Tibial artery (tissue), 4 donors: ENCODE data around the gene TRIM65.
A peak's percentile ranks its signal among the peaks of the same experiment; 100 is the strongest.

Experiments used
- DNase-seq, 2 donors: peaks; one replicate each; pipeline ENCODE4 v3.0.0-alpha.2; 2019
- H3K27ac ChIP-seq, 2 donors: fragments of 200-600 bp; sonication (generic) in 1 of 2; 1 replicate in 1 of 2; 2 replicates in 1 of 2; pipeline ENCODE4 v1.5.1; 2018 to 2019; ENCODE audit warnings: mild to moderate bottlenecking in 1 of 2
- H3K27me3 ChIP-seq, 2 donors: fragments of 200-600 bp; sonication (generic) in 1 of 2; one replicate each; pipeline versions ENCODE4 v1.5.1 to v1.6.0; 2016 to 2019
- H3K36me3 ChIP-seq, 3 donors: fragments of 200-600 bp; sonication (generic) in 2 of 3; one replicate each; pipeline ENCODE4 v1.5.1; 2016 to 2019; ENCODE audit warnings: mild to moderate bottlenecking in 2 of 3
- H3K4me1 ChIP-seq, 4 donors: fragments of 200-600 bp; sonication (generic) in 2 of 4; 1 replicate in 3 of 4; 2 replicates in 1 of 4; pipeline ENCODE4 v1.5.1; 2016 to 2019
- H3K4me3 ChIP-seq, 2 donors: fragments of 200-600 bp; sonication (generic) in 1 of 2; 1 replicate in 1 of 2; 2 replicates in 1 of 2; pipeline ENCODE4 v1.5.1; 2018 to 2019; ENCODE audit warnings: mild to moderate bottlenecking in 2 of 2
- H3K9me3 ChIP-seq, 3 donors: fragments of 200-600 bp; sonication (generic) in 1 of 3; one replicate each; pipeline ENCODE4 v1.5.1; 2016 to 2019
- CTCF ChIP-seq, 2 experiments: fragments of 200-600 bp in 1 of 2; fragments of 450-650 bp in 1 of 2; IDR thresholded peaks; one replicate each; pipeline ENCODE4 v1.5.1; 2017 to 2019; ENCODE audit warnings: antibody characterized with exemption in 2 of 2, mild to moderate bottlenecking in 1 of 2, moderate library complexity in 1 of 2
- intact Hi-C: fragments of 100-400 bp; cut with DNase I; formaldehyde crosslinking; loops from one replicate; pipeline ENCODE4 v1.15.0; 2023; ENCODE audit warnings: low total_unique reads

TRIM65 gene

GRCh38 chr17:75843577-75844529, 52.9 kb downstream of the TRIM65 start, which contains the start of gene UNC13D:
Gene UNC13D (minus strand): TSS chr17:75844404. CDS start chr17:75844337, 67 bp downstream.
- no peak for DNase-seq
- Histone ChIP-seq H3K36me3 (peaks cover 30 to 62% (median 44%) of the 10 kb centered on the region in 3 donors), H3K27me3 (no peaks in the 10 kb centered on the region), H3K27ac (peak within 1 kb of the TSS; percentile 86), H3K4me1 (peaks cover 0 to 50% (median 26%) of the 10 kb centered on the region in 4 donors), H3K4me3 (peak within 1 kb of the TSS in 1 of 2 donors; percentile 5), H3K9me3 (no peaks in the 10 kb centered on the region)
- no peak for TF ChIP-seq CTCF (IDR thresholded peaks at IDR 0.05)
- intact Hi-C loops, result loop anchor here (5.0 kb wide), 1 partner anchor 43 kb away; no protein-coding TSS in a partner anchor

- no peaks in the 10 kb centered on the region for H3K9me3 ChIP-seq
- intact Hi-C loops, result loop anchor here (5.0 kb wide), 1 partner anchor 44 kb away; no protein-coding TSS in a partner anchor
- H3K4me1 ChIP-seq, result peaks cover 0 to 42% (median 25%) of the 10 kb centered on the region in 4 donors
- TF ChIP-seq CTCF (IDR thresholded peaks at IDR 0.05), result no peak
- no peaks in the 10 kb centered on the region for H3K27me3 ChIP-seq
- no peak for DNase-seq
- peaks cover 22 to 54% (median 37%) of the 10 kb centered on the region in 3 donors for H3K36me3 ChIP-seq
- H3K27ac ChIP-seq, result no peak overlapping the region
- H3K4me3 ChIP-seq, result peak overlapping the region in 1 of 2 donors; percentile 5
Observed at GRCh38 chr17:75842963-75843576, 53.7 kb downstream of the TRIM65 start.

- TF ChIP-seq CTCF (IDR thresholded peaks at IDR 0.05), result no peak
- peaks cover 0 to 36% (median 25%) of the 10 kb centered on the region in 4 donors for H3K4me1 ChIP-seq
- H3K4me3 ChIP-seq, result no peak overlapping the region
- no peaks in the 10 kb centered on the region for H3K9me3 ChIP-seq
- no peaks in the 10 kb centered on the region for H3K27me3 ChIP-seq
- peaks cover 16 to 48% (median 30%) of the 10 kb centered on the region in 3 donors for H3K36me3 ChIP-seq
- no peak overlapping the region for H3K27ac ChIP-seq
- intact Hi-C loops, result loop anchor here (5.0 kb wide), 1 partner anchor 45 kb away; no protein-coding TSS in a partner anchor
- no peak for DNase-seq
Observed at GRCh38 chr17:75842411-75842810, 54.3 kb downstream of the TRIM65 start.

- Histone ChIP-seq H3K27ac (no peak overlapping the region), H3K36me3 (peaks cover 0 to 42% (median 14%) of the 10 kb centered on the region in 3 donors), H3K27me3 (no peaks in the 10 kb centered on the region), H3K4me1 (peaks cover 0 to 19% (median 14%) of the 10 kb centered on the region in 4 donors), H3K9me3 (no peaks in the 10 kb centered on the region), H3K4me3 (no peak overlapping the region)
- intact Hi-C loops, result loop anchor here (5.0 kb wide), 1 partner anchor 47 kb away; no protein-coding TSS in a partner anchor
- DNase-seq, result no peak
- no peak for TF ChIP-seq CTCF (IDR thresholded peaks at IDR 0.05)
Observed at GRCh38 chr17:75840799-75841164, 56.0 kb downstream of the TRIM65 start.

- H3K36me3 ChIP-seq, result peaks cover 0 to 47% (median 12%) of the 10 kb centered on the region in 3 donors
- no peaks in the 10 kb centered on the region for H3K9me3 ChIP-seq
- no peak for TF ChIP-seq CTCF (IDR thresholded peaks at IDR 0.05)
- no peak for DNase-seq
- H3K27me3 ChIP-seq, result no peaks in the 10 kb centered on the region
- H3K4me3 ChIP-seq, result no peak overlapping the region
- no peak overlapping the region for H3K27ac ChIP-seq
- peaks cover 0 to 18% (median 11%) of the 10 kb centered on the region in 4 donors for H3K4me1 ChIP-seq
- intact Hi-C loops, result loop anchor here (5.0 kb wide), 1 partner anchor 47 kb away; no protein-coding TSS in a partner anchor
Observed at GRCh38 chr17:75839942-75840798, 56.6 kb downstream of the TRIM65 start.
